ENCODE measurements around the gene PALM3.
"Not testable (repeated sequence)": the region's sequence is repeated elsewhere in the genome, so short reads cannot be mapped to it uniquely, and the experiment has no call there.

Gene PALM3

GRCh38 chr19:14035159-14035558, 26.7 kb downstream of the PALM3 start:
- in situ Hi-C loops (cut with MboI; ENCODE audit: low sequenced_read_pairs): not testable (repeated sequence)

- in situ Hi-C loops (cut with MboI; ENCODE audit: low sequenced_read_pairs): no loop called here
These were observed 27.9 kb downstream of the PALM3 start for GRCh38 chr19:14033946-14034345.

GRCh38 chr19:14031719-14032480, 30.0 kb downstream of the PALM3 start, which contains the start of gene IL27RA:
Gene IL27RA, plus strand, starts transcription at chr19:14031762. Its CDS starts 111 bp downstream, at chr19:14031873.
- in situ Hi-C loops (cut with MboI; ENCODE audit: low sequenced_read_pairs): no loop called here

GRCh38 chr19:14030997-14031718, 30.7 kb downstream of the PALM3 start:
- in situ Hi-C loops (cut with MboI; ENCODE audit: low sequenced_read_pairs): no loop called here

GRCh38 chr19:14028901-14029300, 33.0 kb downstream of the PALM3 start:
- in situ Hi-C loops (cut with MboI; ENCODE audit: low sequenced_read_pairs): no loop called here

- in situ Hi-C loops (cut with MboI; ENCODE audit: low sequenced_read_pairs): no loop called here
These were observed 33.9 kb downstream of the PALM3 start, which contains the start of gene RLN3 for GRCh38 chr19:14027856-14028450. Gene RLN3, plus strand, starts transcription at chr19:14028148. Its CDS starts 57 bp downstream, at chr19:14028205.

GRCh38 chr19:14026652-14027192, 35.2 kb downstream of the PALM3 start:
- in situ Hi-C loops (cut with MboI; ENCODE audit: low sequenced_read_pairs): not testable (repeated sequence)

GRCh38 chr19:14023404-14024235, 38.3 kb downstream of the PALM3 start:
- in situ Hi-C loops (cut with MboI; ENCODE audit: low sequenced_read_pairs): no loop called here

GRCh38 chr19:14022469-14022868, 39.4 kb downstream of the PALM3 start:
- in situ Hi-C loops (cut with MboI; ENCODE audit: low sequenced_read_pairs): no loop called here

GRCh38 chr19:14021474-14021873, 40.4 kb downstream of the PALM3 start:
- in situ Hi-C loops (cut with MboI; ENCODE audit: low sequenced_read_pairs): no loop called here

GRCh38 chr19:14019739-14020138, 42.1 kb downstream of the PALM3 start:
- in situ Hi-C loops (cut with MboI; ENCODE audit: low sequenced_read_pairs): not testable (repeated sequence)

- in situ Hi-C loops (cut with MboI; ENCODE audit: low sequenced_read_pairs): no loop called here
These were observed 42.8 kb downstream of the PALM3 start for GRCh38 chr19:14019100-14019499.

- in situ Hi-C loops (cut with MboI; ENCODE audit: low sequenced_read_pairs): no loop called here
These were observed 46.3 kb downstream of the PALM3 start for GRCh38 chr19:14015524-14016035.

GRCh38 chr19:14012378-14012915, 49.4 kb downstream of the PALM3 start:
- in situ Hi-C loops (cut with MboI; ENCODE audit: low sequenced_read_pairs): no loop called here

- in situ Hi-C loops (cut with MboI; ENCODE audit: low sequenced_read_pairs): no loop called here
These were observed 54.9 kb downstream of the PALM3 start for GRCh38 chr19:14006766-14007562.

- in situ Hi-C loops (cut with MboI; ENCODE audit: low sequenced_read_pairs): no loop called here
These were observed 55.7 kb downstream of the PALM3 start, which contains the start of gene RFX1 for GRCh38 chr19:14006085-14006765. Gene RFX1, minus strand, starts transcription at chr19:14006320. Its CDS starts 12,477 bp downstream, at chr19:13993843.

GRCh38 chr19:14005349-14006084, 56.4 kb downstream of the PALM3 start:
- in situ Hi-C loops (cut with MboI; ENCODE audit: low sequenced_read_pairs): no loop called here

All from HL-60/S4 treated with phorbol 12-myristate 13-acetate at 8.2 ng/mL for 4 days and 3 days (cell line).